ENCODE data around the gene SLC66A1. TPM values are rescaled to one million over a fixed set of nuclear protein-coding genes. Genes with fewer than 3 reads are reported as not detected.

SLC66A1 gene
- total and polyA plus RNA-seq, 9 of the 15 experiments (the other 6 are each of a cell fraction or from before 2014, with no cell fraction given) = 1.2 to 40.8 (median 18.6) TPM

GRCh38 chr1:19315378-19316198 lies 3.5 kb downstream of the SLC66A1 start (continued):
- peak; percentile 76 for TF ChIP-seq ZNF592 (IDR thresholded peaks at IDR 0.05)
- peak; percentile 76 for TF ChIP-seq ZNF316 (IDR thresholded peaks at IDR 0.05)
- no peak for TF ChIP-seq CBX8 (IDR thresholded peaks at IDR 0.05; ENCODE audit: borderline replicate concordance, extremely low read depth, low read depth, low read length, poor library complexity, severe bottlenecking)
- TF ChIP-seq SMARCE1 (IDR thresholded peaks at IDR 0.05) = 0 out of 2 replicates have a peak, but pooled peaks have one; percentile 51
- TF ChIP-seq CTBP1 (IDR thresholded peaks at IDR 0.05; ENCODE audit: borderline replicate concordance) = peak; percentile 41; the same call in 1 of the 2 replicates
- no peak for TF ChIP-seq NCOA4 (IDR thresholded peaks at IDR 0.05; ENCODE audit: partially characterized antibody)
- 0 out of 2 replicates have a peak, but pooled peaks have one; percentile 44 for TF ChIP-seq ZBED1 (IDR thresholded peaks at IDR 0.05)
- peak in 1 of 2 experiments; percentile 51; a peak in 1 of 4 replicates for TF ChIP-seq TRIM24 (IDR thresholded peaks at IDR 0.05)
- TF ChIP-seq MTA1 (IDR thresholded peaks at IDR 0.05; ENCODE audit: borderline replicate concordance) = peak; percentile 56; the same call in 1 of the 2 replicates
- TF ChIP-seq TAF1 (IDR thresholded peaks at IDR 0.05; ENCODE audit: control insufficient read depth, extremely low read depth, insufficient read depth, low read length, severe bottlenecking) = peak; percentile 20
- TF ChIP-seq ARID1B (IDR thresholded peaks at IDR 0.05) = peak; percentile 66
- peak; percentile 74 for TF ChIP-seq SMARCA4 (IDR thresholded peaks at IDR 0.05)
- no peak for TF ChIP-seq CBX5 (IDR thresholded peaks at IDR 0.05; ENCODE audit: borderline replicate concordance, low read depth)
- no peak for TF ChIP-seq IRF9 (tag; IDR thresholded peaks at IDR 0.05)
- no peak for TF ChIP-seq ZBTB1 (CRISPR knock-in tag; IDR thresholded peaks at IDR 0.05; ENCODE audit: borderline replicate concordance, low read depth)

Data from K562 (cell line).